Measurements from ENCODE around the gene CCDC178. TPM values are rescaled to one million over a fixed set of nuclear protein-coding genes. Genes with fewer than 3 reads are reported as not detected.
A peak's percentile ranks its signal among the peaks of the same experiment; 100 is the strongest.

The CCDC178 gene
- total RNA-seq, 1 donor = 0.72 TPM

- TF ChIP-seq CTCF (IDR thresholded peaks at IDR 0.05; ENCODE audit: insufficient read depth, low read length) = no peak
- no peak overlapping the region for H3K4me3 ChIP-seq (ENCODE audit: low read depth, low read length)
Measured at GRCh38 chr18:32975163-32975436, 465.4 kb downstream of the CCDC178 start.

DNA sequence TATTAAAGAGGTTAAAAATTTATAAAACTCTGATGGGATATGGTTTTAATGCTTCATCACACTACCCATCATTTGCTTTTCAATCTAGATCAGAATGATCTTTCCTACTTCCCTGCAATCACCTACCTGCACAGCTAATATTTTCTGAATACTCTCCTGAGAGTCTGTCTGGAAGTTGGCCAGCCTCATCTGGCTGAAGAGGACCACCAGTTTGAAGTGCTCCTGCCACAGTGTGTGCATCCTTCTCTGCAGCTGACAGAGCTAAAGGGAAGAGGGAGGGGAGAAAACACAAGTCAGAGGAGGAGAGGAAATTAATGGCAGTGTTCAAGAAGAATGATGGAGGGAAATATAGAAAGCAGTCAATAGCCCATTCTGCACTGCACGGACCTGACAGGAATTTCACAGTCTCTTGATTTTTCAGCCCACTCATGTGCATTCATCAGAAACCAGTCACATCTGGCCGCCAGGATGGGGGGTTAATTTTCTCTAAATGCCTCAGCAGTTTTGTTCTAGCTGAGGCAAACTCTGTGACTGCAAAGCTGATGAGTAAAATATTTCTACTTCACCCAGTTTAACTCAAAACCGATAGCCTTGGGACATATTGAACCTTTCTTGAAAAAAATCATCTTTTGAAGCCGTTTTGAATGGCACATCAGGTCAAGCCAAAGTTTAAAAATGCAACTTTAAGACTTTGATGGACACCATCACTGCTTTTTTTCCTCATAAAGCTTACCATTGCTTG, 465.9 kb downstream of the CCDC178 start:
- no peak for DNase-seq (ENCODE audit: low read depth)
- TF ChIP-seq CTCF (IDR thresholded peaks at IDR 0.05; ENCODE audit: insufficient read depth, low read length) = no peak
- H3K4me3 ChIP-seq (ENCODE audit: low read depth, low read length) = no peak overlapping the region

More at GRCh38 chr18:32975163-32975436, 465.4 kb downstream of the CCDC178 start:
- no peak for DNase-seq (ENCODE audit: low read depth)

- H3K4me3 ChIP-seq (ENCODE audit: low read depth, low read length) = no peak overlapping the region
- TF ChIP-seq CTCF (IDR thresholded peaks at IDR 0.05; ENCODE audit: insufficient read depth, low read length) = no peak
- DNase-seq (ENCODE audit: low read depth) = peak; percentile 11
Measured at GRCh38 chr18:32968248-32968647, 472.3 kb downstream of the CCDC178 start.

- TF ChIP-seq CTCF (IDR thresholded peaks at IDR 0.05; ENCODE audit: insufficient read depth, low read length) = no peak
- no peak overlapping the region for H3K4me3 ChIP-seq (ENCODE audit: low read depth, low read length)
- DNase-seq (ENCODE audit: low read depth) = no peak
Measured at GRCh38 chr18:32966141-32966540, 474.4 kb downstream of the CCDC178 start.

- DNase-seq (ENCODE audit: low read depth) = no peak
- no peak for TF ChIP-seq CTCF (IDR thresholded peaks at IDR 0.05; ENCODE audit: insufficient read depth, low read length)
- no peak overlapping the region for H3K4me3 ChIP-seq (ENCODE audit: low read depth, low read length)
Measured at GRCh38 chr18:32961538-32961937, 479.0 kb downstream of the CCDC178 start.

DNA sequence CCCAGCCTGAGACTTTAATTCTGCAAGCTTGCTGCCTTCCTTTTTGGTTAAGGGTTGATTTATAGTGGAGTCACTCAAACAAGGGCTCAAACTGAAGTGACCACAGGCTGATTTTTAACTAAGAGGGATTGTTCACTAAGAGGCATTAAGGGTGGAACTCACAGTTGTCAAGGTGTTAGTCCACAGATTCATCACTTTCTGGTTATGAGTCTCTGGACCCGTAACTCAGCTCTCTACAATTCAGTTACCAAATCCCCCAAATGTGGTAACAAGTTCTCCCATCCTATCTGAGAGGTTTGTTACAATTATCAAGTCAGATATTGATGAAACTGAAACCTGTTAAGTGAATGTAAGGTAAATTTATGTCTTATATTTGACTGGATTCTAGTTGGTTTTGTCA, 481.8 kb downstream of the CCDC178 start:
- no peak overlapping the region for H3K4me3 ChIP-seq (ENCODE audit: low read depth, low read length)
- DNase-seq (ENCODE audit: low read depth) = no peak
- TF ChIP-seq CTCF (IDR thresholded peaks at IDR 0.05; ENCODE audit: insufficient read depth, low read length) = no peak
